ENCODE data around the gene PCDHAC1. TPM values are rescaled to one million over a fixed set of nuclear protein-coding genes. Genes with fewer than 3 reads are reported as not detected.

Gene PCDHAC1
- total and polyA plus RNA-seq, 9 of the 15 experiments (the other 6 are each of a cell fraction or from before 2014, with no cell fraction given), result not detected

Small RNA genes within 50 kb of the gene (small RNA-seq; reads per million reads assigned to genes)
- gene AC010223.1, result not detected

Other genes with a start within 250 kb of the PCDHAC1 start
Only the 7 nearest of the 24 such genes appear.
- gene PCDHA8, start 85.1 kb upstream of the PCDHAC1 start, total RNA-seq (2014; rRNA removed), result not detected in 2 replicates
- not detected in 2 replicates for gene PCDHA8, start 85.1 kb upstream of the PCDHAC1 start, total RNA-seq (2014; rRNA removed; fragmentation: Illumina TruSeq; extraction: Trizol)
- not detected in 2 replicates for gene PCDHA8, start 85.1 kb upstream of the PCDHAC1 start, total RNA-seq (2015; rRNA removed; fragmentation: Illumina TruSeq; extraction: Trizol)
- gene PCDHA8, start 85.1 kb upstream of the PCDHAC1 start, total RNA-seq (2021), result not detected in 2 replicates
- gene PCDHA8, start 85.1 kb upstream of the PCDHAC1 start, polyA plus RNA-seq (2011; rRNA removed), result not detected in 2 replicates
- gene PCDHA8, start 85.1 kb upstream of the PCDHAC1 start, polyA plus RNA-seq (2014; fragmentation: Illumina TruSeq; extraction: Trizol), result not detected in 2 replicates
- not detected for gene PCDHA8, start 85.1 kb upstream of the PCDHAC1 start, polyA plus RNA-seq (2014; fragmentation: Nextera tagmentation; extraction: Ambion mirVana)
- gene PCDHA8, start 85.1 kb upstream of the PCDHAC1 start, polyA plus RNA-seq (2014; rRNA removed), result not detected in 2 replicates
- not detected in 2 replicates for gene PCDHA9, start 77.9 kb upstream of the PCDHAC1 start, total RNA-seq (2014; rRNA removed)
- not detected in 2 replicates for gene PCDHA9, start 77.9 kb upstream of the PCDHAC1 start, total RNA-seq (2014; rRNA removed; fragmentation: Illumina TruSeq; extraction: Trizol)
- not detected in 2 replicates for gene PCDHA9, start 77.9 kb upstream of the PCDHAC1 start, total RNA-seq (2015; rRNA removed; fragmentation: Illumina TruSeq; extraction: Trizol)
- gene PCDHA9, start 77.9 kb upstream of the PCDHAC1 start, total RNA-seq (2021), result not detected in 2 replicates
- gene PCDHA9, start 77.9 kb upstream of the PCDHAC1 start, polyA plus RNA-seq (2011; rRNA removed), result not detected in 2 replicates
- not detected in 2 replicates for gene PCDHA9, start 77.9 kb upstream of the PCDHAC1 start, polyA plus RNA-seq (2014; fragmentation: Illumina TruSeq; extraction: Trizol)
- gene PCDHA9, start 77.9 kb upstream of the PCDHAC1 start, polyA plus RNA-seq (2014; fragmentation: Nextera tagmentation; extraction: Ambion mirVana), result not detected
- gene PCDHA9, start 77.9 kb upstream of the PCDHAC1 start, polyA plus RNA-seq (2014; rRNA removed), result not detected in 2 replicates
- not detected in 2 replicates for gene PCDHA10, start 70.4 kb upstream of the PCDHAC1 start, total RNA-seq (2014; rRNA removed)
- not detected in 2 replicates for gene PCDHA10, start 70.4 kb upstream of the PCDHAC1 start, total RNA-seq (2014; rRNA removed; fragmentation: Illumina TruSeq; extraction: Trizol)
- gene PCDHA10, start 70.4 kb upstream of the PCDHAC1 start, total RNA-seq (2015; rRNA removed; fragmentation: Illumina TruSeq; extraction: Trizol), result not detected in 2 replicates
- not detected in 2 replicates for gene PCDHA10, start 70.4 kb upstream of the PCDHAC1 start, total RNA-seq (2021)
- gene PCDHA10, start 70.4 kb upstream of the PCDHAC1 start, polyA plus RNA-seq (2011; rRNA removed), result not detected in 2 replicates
- gene PCDHA10, start 70.4 kb upstream of the PCDHAC1 start, polyA plus RNA-seq (2014; fragmentation: Illumina TruSeq; extraction: Trizol), result not detected in 2 replicates
- not detected for gene PCDHA10, start 70.4 kb upstream of the PCDHAC1 start, polyA plus RNA-seq (2014; fragmentation: Nextera tagmentation; extraction: Ambion mirVana)
- not detected in 2 replicates for gene PCDHA10, start 70.4 kb upstream of the PCDHAC1 start, polyA plus RNA-seq (2014; rRNA removed)
- not detected in 2 replicates for gene PCDHA11, start 57.3 kb upstream of the PCDHAC1 start, total RNA-seq (2014; rRNA removed)
- not detected in 2 replicates for gene PCDHA11, start 57.3 kb upstream of the PCDHAC1 start, total RNA-seq (2014; rRNA removed; fragmentation: Illumina TruSeq; extraction: Trizol)
- gene PCDHA11, start 57.3 kb upstream of the PCDHAC1 start, total RNA-seq (2015; rRNA removed; fragmentation: Illumina TruSeq; extraction: Trizol), result not detected in 2 replicates
- not detected in 2 replicates for gene PCDHA11, start 57.3 kb upstream of the PCDHAC1 start, total RNA-seq (2021)
- not detected in 2 replicates for gene PCDHA11, start 57.3 kb upstream of the PCDHAC1 start, polyA plus RNA-seq (2011; rRNA removed)
- not detected in 2 replicates for gene PCDHA11, start 57.3 kb upstream of the PCDHAC1 start, polyA plus RNA-seq (2014; fragmentation: Illumina TruSeq; extraction: Trizol)
- not detected for gene PCDHA11, start 57.3 kb upstream of the PCDHAC1 start, polyA plus RNA-seq (2014; fragmentation: Nextera tagmentation; extraction: Ambion mirVana)
- not detected in 2 replicates for gene PCDHA11, start 57.3 kb upstream of the PCDHAC1 start, polyA plus RNA-seq (2014; rRNA removed)
- gene PCDHA12, start 51.0 kb upstream of the PCDHAC1 start, total RNA-seq (2014; rRNA removed), result not detected in 2 replicates
- not detected in 2 replicates for gene PCDHA12, start 51.0 kb upstream of the PCDHAC1 start, total RNA-seq (2014; rRNA removed; fragmentation: Illumina TruSeq; extraction: Trizol)
- not detected in 2 replicates for gene PCDHA12, start 51.0 kb upstream of the PCDHAC1 start, total RNA-seq (2015; rRNA removed; fragmentation: Illumina TruSeq; extraction: Trizol)
- not detected in 2 replicates for gene PCDHA12, start 51.0 kb upstream of the PCDHAC1 start, total RNA-seq (2021)
- gene PCDHA12, start 51.0 kb upstream of the PCDHAC1 start, polyA plus RNA-seq (2011; rRNA removed), result not detected in 2 replicates
- not detected in 2 replicates for gene PCDHA12, start 51.0 kb upstream of the PCDHAC1 start, polyA plus RNA-seq (2014; fragmentation: Illumina TruSeq; extraction: Trizol)
- gene PCDHA12, start 51.0 kb upstream of the PCDHAC1 start, polyA plus RNA-seq (2014; fragmentation: Nextera tagmentation; extraction: Ambion mirVana), result not detected
- gene PCDHA12, start 51.0 kb upstream of the PCDHAC1 start, polyA plus RNA-seq (2014; rRNA removed), result not detected in 2 replicates
- gene PCDHA13, start 44.2 kb upstream of the PCDHAC1 start, total RNA-seq (2014; rRNA removed), result not detected in 2 replicates
- gene PCDHA13, start 44.2 kb upstream of the PCDHAC1 start, total RNA-seq (2014; rRNA removed; fragmentation: Illumina TruSeq; extraction: Trizol), result not detected in 2 replicates
- not detected in 2 replicates for gene PCDHA13, start 44.2 kb upstream of the PCDHAC1 start, total RNA-seq (2015; rRNA removed; fragmentation: Illumina TruSeq; extraction: Trizol)
- not detected in 2 replicates for gene PCDHA13, start 44.2 kb upstream of the PCDHAC1 start, total RNA-seq (2021)
- not detected in 2 replicates for gene PCDHA13, start 44.2 kb upstream of the PCDHAC1 start, polyA plus RNA-seq (2011; rRNA removed)
- not detected in 2 replicates for gene PCDHA13, start 44.2 kb upstream of the PCDHAC1 start, polyA plus RNA-seq (2014; fragmentation: Illumina TruSeq; extraction: Trizol)
- gene PCDHA13, start 44.2 kb upstream of the PCDHAC1 start, polyA plus RNA-seq (2014; fragmentation: Nextera tagmentation; extraction: Ambion mirVana), result not detected
- gene PCDHA13, start 44.2 kb upstream of the PCDHAC1 start, polyA plus RNA-seq (2014; rRNA removed), result not detected in 2 replicates
- gene PCDHAC2, start 40.2 kb downstream of the PCDHAC1 start, total RNA-seq (2014; rRNA removed), result not detected in 2 replicates
- gene PCDHAC2, start 40.2 kb downstream of the PCDHAC1 start, total RNA-seq (2014; rRNA removed; fragmentation: Illumina TruSeq; extraction: Trizol), result not detected in 2 replicates
- not detected in 2 replicates for gene PCDHAC2, start 40.2 kb downstream of the PCDHAC1 start, total RNA-seq (2015; rRNA removed; fragmentation: Illumina TruSeq; extraction: Trizol)
- not detected in 2 replicates for gene PCDHAC2, start 40.2 kb downstream of the PCDHAC1 start, total RNA-seq (2021)
- gene PCDHAC2, start 40.2 kb downstream of the PCDHAC1 start, polyA plus RNA-seq (2011; rRNA removed), result not detected in 2 replicates
- not detected in 2 replicates for gene PCDHAC2, start 40.2 kb downstream of the PCDHAC1 start, polyA plus RNA-seq (2014; fragmentation: Illumina TruSeq; extraction: Trizol)
- not detected for gene PCDHAC2, start 40.2 kb downstream of the PCDHAC1 start, polyA plus RNA-seq (2014; fragmentation: Nextera tagmentation; extraction: Ambion mirVana)
- gene PCDHAC2, start 40.2 kb downstream of the PCDHAC1 start, polyA plus RNA-seq (2014; rRNA removed), result 0.03 TPM in 1 of 2 replicates, not detected in the other